Activated CD4-positive, CD25-positive, alpha-beta regulatory T cell treated with anti-CD3 and anti-CD28 coated beads, Interleukin-2, amount 50 U/mL, for 72 hours (primary cell): ENCODE data around the gene LRRTM4.
"Not testable (repeated sequence)": the region's sequence is repeated elsewhere in the genome, so short reads cannot be mapped to it uniquely, and the experiment has no call there.

Source experiments
- DNase-seq: peaks from one replicate; pipeline ENCODE4 v3.0.0; 2021

LRRTM4 gene

DNA sequence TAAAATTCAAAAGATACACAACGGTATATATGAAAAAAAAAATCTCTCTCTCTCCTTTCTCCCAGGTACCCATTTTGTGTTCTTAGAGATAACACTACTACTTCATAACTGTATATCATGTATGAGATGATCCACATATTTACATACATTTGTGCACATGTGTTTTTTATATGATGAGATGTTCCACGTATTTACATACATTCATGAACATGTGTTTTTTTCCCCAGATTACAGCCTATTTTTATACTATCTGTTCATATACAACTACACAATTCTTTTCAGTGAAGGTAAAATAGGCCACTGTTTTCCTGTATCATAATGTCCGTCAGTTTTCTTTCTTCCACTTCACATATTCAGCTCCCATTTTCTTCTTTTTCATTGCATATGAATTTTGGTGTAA is 808.9 kb downstream of the LRRTM4 start:
- no peak for DNase-seq

DNA sequence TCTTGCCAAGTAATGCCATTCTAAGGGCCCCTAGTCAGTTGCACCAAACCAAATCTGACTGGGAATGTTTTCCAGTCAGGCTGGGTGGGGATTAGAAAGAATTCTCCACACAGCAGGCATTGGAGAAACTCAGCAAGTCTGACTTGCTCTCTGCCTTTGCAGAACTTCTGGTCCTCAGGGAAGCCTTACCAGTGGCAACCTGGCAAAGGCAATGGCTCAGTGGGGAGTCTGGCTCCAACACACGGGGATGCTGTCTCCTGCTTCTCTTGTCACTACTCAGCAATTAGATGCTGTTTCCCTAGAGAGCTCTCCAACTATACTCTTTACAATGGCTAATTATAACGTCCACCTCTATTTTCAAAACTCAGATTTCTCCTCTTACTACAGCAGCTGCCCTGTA is 810.7 kb downstream of the LRRTM4 start:
- no peak for DNase-seq

DNA sequence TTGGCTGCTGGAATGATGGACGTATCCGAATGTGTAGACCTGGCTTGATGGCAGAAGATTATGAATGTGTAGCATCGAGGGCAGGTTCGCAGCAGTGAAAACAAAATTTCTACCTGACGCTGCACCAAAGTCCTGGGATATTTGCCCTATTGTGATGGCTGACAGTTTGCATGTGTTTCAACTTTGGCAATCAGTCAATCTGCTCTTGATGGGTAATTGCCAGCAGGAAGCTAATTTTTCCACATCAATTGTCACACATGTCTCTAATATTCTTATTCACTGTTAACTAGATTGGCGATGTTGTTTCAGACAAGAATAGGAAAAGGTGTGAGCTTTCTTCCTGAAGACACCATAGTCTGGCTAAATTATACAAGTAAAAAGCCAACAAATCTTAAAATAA is 821.3 kb downstream of the LRRTM4 start:
- no peak for DNase-seq

DNA sequence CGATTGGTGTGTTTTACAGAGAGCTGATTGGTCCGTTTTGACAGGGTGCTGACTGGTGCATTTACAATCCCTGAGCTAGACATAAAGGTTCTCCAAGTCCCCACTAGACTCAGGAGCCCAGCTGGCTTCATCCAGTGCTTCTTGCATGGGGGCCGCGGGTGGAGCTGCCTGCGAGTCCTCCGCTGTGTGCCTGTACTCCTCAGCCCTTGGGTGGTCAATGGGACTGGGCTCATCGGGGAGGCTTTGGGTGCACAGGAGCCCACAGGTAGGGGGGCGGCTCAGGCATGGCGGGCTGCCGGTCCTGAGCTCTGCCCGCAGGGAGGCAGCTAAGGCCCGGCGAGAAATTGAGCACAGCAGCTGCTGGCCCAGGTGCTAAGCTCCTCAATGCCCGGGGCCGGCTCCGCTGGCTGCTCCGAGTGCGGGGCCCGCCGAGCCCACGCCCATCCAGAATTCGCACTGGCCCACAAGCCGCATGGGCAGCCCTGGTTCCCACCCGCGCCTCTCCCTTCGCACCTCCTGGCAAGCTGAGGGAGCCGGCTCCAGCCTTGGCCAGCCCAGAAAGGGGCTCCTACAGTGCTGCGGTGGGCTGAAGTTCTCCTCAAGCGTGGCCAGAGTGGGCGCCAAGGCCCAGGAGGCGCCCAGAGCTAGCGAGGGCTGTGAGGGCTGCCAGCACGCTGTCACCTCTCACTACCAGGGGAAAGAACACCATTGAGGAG is 824.0 kb downstream of the LRRTM4 start:
- DNase-seq = not testable (repeated sequence)
